ENCODE results near the gene ACOX1.

Gene ACOX1

DNA sequence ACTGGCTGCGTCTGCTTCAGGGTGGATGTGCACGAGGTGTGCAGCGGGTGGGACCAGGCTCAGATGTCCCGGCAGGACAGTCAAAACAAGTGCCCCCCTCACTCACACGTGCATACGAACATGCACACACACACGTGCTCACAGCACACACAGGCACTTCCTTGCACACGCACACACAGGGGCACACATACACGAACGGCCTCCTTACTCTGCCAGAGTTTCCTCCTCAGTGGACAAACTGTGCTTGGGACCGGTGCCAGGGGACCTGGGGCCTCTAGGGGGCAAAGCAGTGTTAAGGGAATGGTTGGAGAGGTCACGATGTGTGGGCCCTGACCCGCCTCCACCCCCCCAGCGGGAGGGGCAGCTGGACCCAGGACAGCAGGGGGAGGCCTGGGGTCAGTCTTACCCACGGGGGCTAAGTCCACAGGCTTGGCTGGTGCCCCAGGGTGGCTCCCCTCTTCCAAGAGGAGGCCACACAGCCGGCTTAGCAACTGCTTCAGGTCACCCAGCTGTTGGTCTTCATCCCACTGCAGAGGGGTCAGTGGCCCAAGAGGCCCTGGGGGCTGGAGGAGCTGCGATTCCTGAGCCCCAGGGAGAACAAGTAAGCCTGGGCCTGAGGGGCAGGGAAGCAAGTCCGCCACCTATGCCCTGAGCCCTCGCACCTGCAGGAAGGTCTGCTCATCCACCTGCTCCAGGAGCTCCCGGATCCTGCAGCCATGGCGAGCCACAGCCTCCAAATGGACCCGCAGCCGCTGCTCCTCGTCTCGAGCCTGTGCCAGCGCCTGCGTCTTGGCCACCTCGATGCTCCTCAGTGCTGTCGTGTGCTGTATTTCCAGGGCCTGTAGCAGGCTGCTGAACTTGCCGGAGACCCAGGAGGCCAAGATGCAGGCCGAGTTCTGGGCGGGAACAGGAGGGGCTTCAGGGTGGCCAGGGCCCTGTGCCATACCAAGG, 87.1 kb downstream of the ACOX1 start:
- DNase-seq, result no peak
